Liver (tissue), 3 donors: ENCODE data around the gene AMY2B.

Experiments
- CTCF ChIP-seq: fragments of 150-350 bp; IDR thresholded peaks from 2 replicates; pipeline ENCODE4 v1.5.1; 2017; ENCODE audit warnings: improper control_type of control experiment, low read depth, low read length; ENCODE audit not compliant: missing input control
- GABPA ChIP-seq, 2 donors: IDR thresholded peaks in 1 of 2; conservative IDR thresholded peaks in 1 of 2; 2 replicates each; pipeline ENCODE4 v1.6.1; 2016; ENCODE audit warnings: antibody characterized with exemption in 2 of 2, mild to moderate bottlenecking in 1 of 2, moderate library complexity in 1 of 2
- MAX ChIP-seq: IDR thresholded peaks from 2 replicates; pipeline ENCODE4 v1.6.1; 2016; ENCODE audit warnings: antibody characterized with exemption
- NR2F2 ChIP-seq: IDR thresholded peaks from 2 replicates; pipeline ENCODE4 v1.6.1; 2016; ENCODE audit warnings: antibody characterized with exemption
- RAD21 ChIP-seq, 2 donors: IDR thresholded peaks; 2 replicates each; pipeline ENCODE4 v1.6.1; 2016; ENCODE audit warnings: antibody characterized with exemption in 2 of 2, mild to moderate bottlenecking in 2 of 2
- REST ChIP-seq: IDR thresholded peaks from 2 replicates; pipeline ENCODE4 v1.6.1; 2016; ENCODE audit warnings: antibody characterized with exemption, mild to moderate bottlenecking
- TAF1 ChIP-seq: conservative IDR thresholded peaks from 2 replicates; pipeline ENCODE4 v1.6.1; 2016; ENCODE audit warnings: antibody characterized with exemption, mild to moderate bottlenecking
- YY1 ChIP-seq: IDR thresholded peaks from 2 replicates; pipeline ENCODE4 v1.6.1; 2016; ENCODE audit warnings: antibody characterized with exemption, mild to moderate bottlenecking
- donor health status: healthy.
- donor health status: healthy.

GRCh38 chr1:103523346-103523745 lies 48.0 kb upstream of the AMY2B start:
- TF ChIP-seq CTCF, result no peak
- no peak for TF ChIP-seq REST
- no peak for TF ChIP-seq TAF1
- TF ChIP-seq NR2F2, result no peak
- no peak for TF ChIP-seq MAX
- TF ChIP-seq RAD21 (IDR thresholded peaks at IDR 0.05), result no peak
- TF ChIP-seq GABPA (IDR thresholded peaks at IDR 0.05 in 1 of 2, conservative IDR thresholded peaks at IDR 0.05 in 1 of 2), result no peak
- TF ChIP-seq YY1, result no peak
